Stimulated activated CD4-positive, alpha-beta T cell treated with anti-CD3 and anti-CD28 coated beads, Interleukin-15, amount 100 ng/mL, for 24 hours (primary cell): Measurements from ENCODE around the gene LARP4B.

ENCODE experiments used
- DNase-seq: peaks from one replicate; pipeline ENCODE4 v3.0.0-alpha.2; 2020

Gene LARP4B

GRCh38 chr10:805620-806305 is 125.7 kb downstream of the LARP4B start:
- no peak for DNase-seq

- no peak for DNase-seq
Measured at GRCh38 chr10:804787-805619, 126.5 kb downstream of the LARP4B start.

- DNase-seq = no peak
Measured at GRCh38 chr10:804191-804781, 127.2 kb downstream of the LARP4B start.

GRCh38 chr10:803041-803741 is 128.3 kb downstream of the LARP4B start:
- DNase-seq = no peak

- no peak for DNase-seq
Measured at GRCh38 chr10:802506-802905, 129.0 kb downstream of the LARP4B start.

- DNase-seq = no peak
Measured at GRCh38 chr10:797179-797578, 134.3 kb downstream of the LARP4B start.

GRCh38 chr10:796233-796632 is 135.3 kb downstream of the LARP4B start:
- no peak for DNase-seq

GRCh38 chr10:794382-794956 is 137.0 kb downstream of the LARP4B start:
- no peak for DNase-seq

GRCh38 chr10:792792-793100 is 138.8 kb downstream of the LARP4B start:
- no peak for DNase-seq

- no peak for DNase-seq
Measured at GRCh38 chr10:792083-792791, 139.3 kb downstream of the LARP4B start.

- no peak for DNase-seq
Measured at GRCh38 chr10:791639-792038, 139.9 kb downstream of the LARP4B start.

GRCh38 chr10:790821-791551 is 140.5 kb downstream of the LARP4B start:
- DNase-seq = no peak

GRCh38 chr10:789831-790701 is 141.4 kb downstream of the LARP4B start:
- DNase-seq = no peak

- DNase-seq = peak; percentile 51
Measured at GRCh38 chr10:788796-789748, 142.4 kb downstream of the LARP4B start.

- no peak for DNase-seq
Measured at GRCh38 chr10:787933-788651, 143.4 kb downstream of the LARP4B start.

- no peak for DNase-seq
Measured at GRCh38 chr10:786633-787474, 144.7 kb downstream of the LARP4B start.

GRCh38 chr10:785861-786214 is 145.7 kb downstream of the LARP4B start:
- DNase-seq = no peak
